Skeletal muscle tissue (tissue), 4 donors: Measurements from ENCODE around the gene CRYZL1. TPM values are rescaled to one million over a fixed set of nuclear protein-coding genes. Genes with fewer than 3 reads are reported as not detected.

Experiments
- H3K27ac ChIP-seq: one replicate; pipeline ENCODE4 v1.7.0; 2013; ENCODE audit warnings: mild to moderate bottlenecking, low read depth, low read length, inconsistent platforms
- H3K27me3 ChIP-seq, 3 donors: one replicate each; pipeline ENCODE4 v1.7.0; 2013; ENCODE audit warnings: low read length in 3 of 3; ENCODE audit not compliant: control insufficient read depth in 3 of 3, insufficient read depth in 3 of 3
- H3K36me3 ChIP-seq, 3 donors: one replicate each; pipeline ENCODE4 v1.7.0; 2013; ENCODE audit warnings: low read length in 3 of 3; ENCODE audit not compliant: control insufficient read depth in 3 of 3, insufficient read depth in 3 of 3
- H3K4me1 ChIP-seq, 3 donors: one replicate each; pipeline ENCODE4 v1.7.0; 2013; ENCODE audit warnings: low read length in 3 of 3, mild to moderate bottlenecking in 3 of 3; ENCODE audit not compliant: control insufficient read depth in 3 of 3, insufficient read depth in 3 of 3
- H3K4me3 ChIP-seq, 3 donors: one replicate each; pipeline ENCODE4 v1.7.0; 2013; ENCODE audit warnings: low read length in 3 of 3
- H3K9ac ChIP-seq, 3 donors: one replicate each; pipeline ENCODE4 v1.7.0; 2013; ENCODE audit warnings: low read length in 3 of 3, mild to moderate bottlenecking in 3 of 3, moderate library complexity in 2 of 3, low read depth in 1 of 3
- H3K9me3 ChIP-seq, 3 donors: one replicate each; pipeline ENCODE4 v1.7.0; 2013; ENCODE audit warnings: low read length in 3 of 3; ENCODE audit not compliant: control insufficient read depth in 3 of 3
- total RNA-seq: library from RNA; depleted of rRNA; stranded (reverse); fragments of >200 nt; gene quantifications from one replicate; pipeline ENCODE4 v1.2.3, GENCODE V29; 2014
- donor health status: Osteomylitis.

The CRYZL1 gene
- total RNA-seq, 1 donor from 2014 or later, result 35.5 TPM

DNA sequence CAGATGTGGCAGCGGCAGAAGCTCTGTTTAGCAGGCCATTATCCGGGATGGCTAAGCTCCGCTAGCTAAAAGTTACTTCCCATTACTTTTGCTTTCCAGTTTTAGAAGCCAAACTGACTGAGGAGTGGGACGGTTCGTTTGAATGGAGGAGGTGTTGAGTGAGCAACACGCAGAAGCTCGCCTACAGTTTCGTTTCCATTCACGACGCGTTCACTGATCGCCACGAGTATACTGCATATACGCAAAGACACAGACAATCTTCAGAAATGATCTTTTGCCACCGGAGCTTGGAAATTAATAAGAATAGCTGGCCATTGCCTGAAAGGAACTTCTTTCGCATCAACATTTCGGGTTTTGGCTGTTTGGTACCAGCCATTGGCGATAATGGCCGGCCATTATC is 84.1 kb downstream of the CRYZL1 start:
- H3K27ac ChIP-seq, result no peak overlapping the region
- H3K27me3 ChIP-seq, result no peaks in the 10 kb centered on the region
- peaks cover 6 to 8% (median 7%) of the 10 kb centered on the region in 3 donors for H3K4me1 ChIP-seq
- H3K4me3 ChIP-seq, result no peak overlapping the region
- H3K9ac ChIP-seq, result no peak overlapping the region
- H3K9me3 ChIP-seq, result no peaks in the 10 kb centered on the region
- peaks cover 50 to 75% (median 73%) of the 10 kb centered on the region in 3 donors for H3K36me3 ChIP-seq

DNA sequence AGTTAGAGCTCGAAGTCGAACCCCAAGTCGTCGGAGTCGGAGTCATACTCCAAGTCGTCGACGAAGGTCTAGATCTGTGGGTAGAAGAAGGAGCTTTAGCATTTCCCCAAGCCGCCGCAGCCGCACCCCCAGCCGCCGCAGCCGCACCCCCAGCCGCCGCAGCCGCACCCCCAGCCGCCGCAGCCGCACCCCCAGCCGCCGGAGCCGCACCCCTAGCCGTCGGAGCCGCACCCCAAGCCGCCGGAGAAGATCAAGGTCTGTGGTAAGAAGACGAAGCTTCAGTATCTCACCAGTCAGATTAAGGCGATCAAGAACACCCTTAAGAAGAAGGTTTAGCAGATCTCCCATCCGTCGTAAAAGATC is 86.6 kb downstream of the CRYZL1 start:
- no peak overlapping the region for H3K9ac ChIP-seq
- no peaks in the 10 kb centered on the region for H3K9me3 ChIP-seq
- H3K36me3 ChIP-seq, result peaks cover 70 to 86% (median 75%) of the 10 kb centered on the region in 3 donors
- no peaks in the 10 kb centered on the region for H3K27me3 ChIP-seq
- no peak overlapping the region for H3K4me3 ChIP-seq
- H3K4me1 ChIP-seq, result peaks cover 3 to 7% (median 3%) of the 10 kb centered on the region in 3 donors
- H3K27ac ChIP-seq, result no peak overlapping the region

DNA sequence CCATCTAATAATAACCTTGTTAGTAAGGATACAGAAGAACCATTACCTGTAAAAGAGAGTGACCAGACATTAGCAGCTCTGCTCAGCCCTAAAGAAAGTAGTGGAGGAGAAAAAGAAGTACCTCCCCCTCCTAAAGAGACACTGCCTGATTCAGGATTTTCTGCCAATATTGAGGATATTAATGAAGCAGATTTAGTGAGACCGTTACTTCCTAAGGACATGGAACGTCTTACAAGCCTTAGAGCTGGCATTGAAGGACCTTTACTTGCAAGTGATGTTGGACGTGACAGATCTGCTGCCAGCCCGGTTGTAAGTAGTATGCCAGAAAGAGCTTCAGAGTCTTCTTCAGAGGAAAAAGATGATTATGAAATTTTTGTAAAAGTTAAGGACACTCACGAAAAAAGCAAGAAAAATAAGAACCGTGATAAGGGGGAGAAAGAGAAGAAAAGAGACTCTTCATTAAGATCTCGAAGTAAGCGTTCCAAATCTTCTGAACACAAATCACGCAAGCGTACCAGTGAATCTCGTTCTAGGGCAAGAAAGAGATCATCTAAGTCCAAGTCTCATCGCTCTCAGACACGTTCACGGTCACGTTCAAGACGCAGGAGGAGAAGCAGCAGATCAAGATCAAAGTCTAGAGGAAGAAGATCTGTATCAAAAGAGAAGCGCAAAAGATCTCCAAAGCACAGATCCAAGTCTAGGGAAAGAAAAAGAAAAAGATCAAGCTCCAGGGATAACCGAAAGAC is 87.1 kb downstream of the CRYZL1 start:
- Histone ChIP-seq H3K27ac (no peak overlapping the region), H3K4me3 (no peak overlapping the region)

DNA sequence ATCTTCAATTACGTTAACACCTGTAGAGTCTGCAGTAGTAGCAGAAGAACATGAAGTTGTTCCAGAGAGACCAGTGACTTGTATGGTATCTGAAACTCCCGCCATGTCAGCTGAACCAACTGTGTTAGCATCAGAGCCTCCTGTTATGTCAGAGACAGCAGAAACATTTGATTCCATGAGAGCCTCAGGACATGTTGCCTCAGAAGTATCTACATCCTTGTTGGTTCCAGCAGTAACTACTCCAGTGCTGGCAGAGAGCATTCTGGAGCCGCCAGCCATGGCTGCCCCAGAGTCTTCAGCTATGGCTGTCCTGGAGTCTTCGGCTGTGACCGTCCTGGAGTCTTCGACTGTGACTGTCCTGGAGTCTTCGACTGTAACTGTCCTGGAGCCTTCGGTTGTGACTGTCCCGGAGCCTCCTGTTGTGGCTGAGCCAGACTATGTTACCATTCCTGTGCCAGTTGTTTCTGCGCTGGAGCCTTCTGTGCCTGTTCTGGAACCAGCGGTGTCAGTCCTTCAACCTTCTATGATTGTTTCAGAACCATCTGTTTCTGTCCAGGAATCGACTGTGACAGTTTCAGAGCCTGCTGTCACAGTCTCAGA is 88.4 kb downstream of the CRYZL1 start:
- Histone ChIP-seq H3K27ac (no peak overlapping the region), H3K9me3 (no peaks in the 10 kb centered on the region), H3K9ac (no peak overlapping the region), H3K36me3 (peaks cover 63 to 77% (median 66%) of the 10 kb centered on the region in 3 donors), H3K4me1 (peaks cover 0 to 4% (median 3%) of the 10 kb centered on the region in 3 donors), H3K27me3 (no peaks in the 10 kb centered on the region), H3K4me3 (no peak overlapping the region)

More for the DNA sequence above, 87.1 kb downstream of the CRYZL1 start:
- peaks cover 0 to 4% (median 0%) of the 10 kb centered on the region in 3 donors for H3K4me1 ChIP-seq
- no peaks in the 10 kb centered on the region for H3K27me3 ChIP-seq
- no peak overlapping the region for H3K9ac ChIP-seq
- H3K36me3 ChIP-seq, result peaks cover 69 to 86% (median 74%) of the 10 kb centered on the region in 3 donors
- H3K9me3 ChIP-seq, result no peaks in the 10 kb centered on the region

DNA sequence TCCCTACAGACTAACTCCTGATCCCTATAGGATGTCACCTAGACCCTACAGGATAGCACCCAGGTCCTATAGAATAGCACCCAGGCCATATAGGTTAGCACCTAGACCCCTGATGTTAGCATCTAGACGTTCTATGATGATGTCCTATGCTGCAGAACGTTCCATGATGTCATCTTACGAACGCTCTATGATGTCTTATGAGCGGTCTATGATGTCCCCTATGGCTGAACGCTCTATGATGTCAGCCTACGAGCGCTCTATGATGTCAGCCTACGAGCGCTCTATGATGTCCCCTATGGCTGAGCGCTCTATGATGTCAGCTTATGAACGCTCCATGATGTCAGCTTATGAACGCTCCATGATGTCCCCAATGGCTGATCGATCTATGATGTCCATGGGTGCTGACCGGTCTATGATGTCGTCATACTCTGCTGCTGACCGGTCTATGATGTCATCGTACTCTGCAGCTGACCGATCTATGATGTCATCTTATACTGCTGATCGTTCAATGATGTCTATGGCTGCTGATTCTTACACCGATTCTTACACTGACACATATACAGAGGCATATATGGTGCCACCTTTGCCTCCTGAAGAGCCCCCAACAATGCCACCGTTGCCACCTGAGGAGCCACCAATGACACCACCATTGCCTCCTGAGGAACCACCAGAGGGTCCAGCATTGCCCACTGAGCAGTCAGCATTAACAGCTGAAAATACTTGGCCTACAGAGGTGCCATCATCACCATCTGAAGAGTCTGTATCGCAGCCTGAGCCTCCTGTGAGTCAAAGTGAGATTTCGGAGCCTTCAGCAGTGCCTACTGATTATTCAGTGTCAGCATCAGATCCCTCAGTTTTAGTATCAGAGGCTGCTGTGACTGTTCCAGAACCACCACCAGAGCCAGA is 89.2 kb downstream of the CRYZL1 start:
- H3K4me1 ChIP-seq, result peaks cover 0 to 4% (median 3%) of the 10 kb centered on the region in 3 donors
- no peaks in the 10 kb centered on the region for H3K27me3 ChIP-seq
- H3K4me3 ChIP-seq, result no peak overlapping the region
- H3K9me3 ChIP-seq, result no peaks in the 10 kb centered on the region
- no peak overlapping the region for H3K27ac ChIP-seq
- H3K9ac ChIP-seq, result no peak overlapping the region
- H3K36me3 ChIP-seq, result peaks cover 59 to 69% (median 59%) of the 10 kb centered on the region in 3 donors

DNA sequence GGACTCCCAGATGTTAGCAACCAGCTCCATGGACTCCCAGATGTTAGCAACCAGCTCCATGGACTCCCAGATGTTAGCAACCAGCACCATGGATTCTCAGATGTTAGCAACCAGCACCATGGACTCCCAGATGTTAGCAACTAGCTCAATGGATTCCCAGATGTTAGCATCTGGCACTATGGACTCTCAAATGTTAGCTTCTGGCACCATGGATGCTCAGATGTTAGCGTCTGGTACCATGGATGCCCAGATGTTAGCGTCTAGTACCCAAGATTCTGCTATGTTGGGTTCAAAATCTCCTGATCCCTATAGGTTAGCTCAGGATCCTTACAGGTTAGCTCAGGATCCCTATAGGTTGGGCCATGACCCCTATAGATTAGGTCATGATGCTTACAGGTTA is 89.9 kb downstream of the CRYZL1 start:
- peaks cover 55 to 63% (median 59%) of the 10 kb centered on the region in 3 donors for H3K36me3 ChIP-seq
- no peak overlapping the region for H3K4me3 ChIP-seq
- no peaks in the 10 kb centered on the region for H3K9me3 ChIP-seq
- peaks cover 0 to 4% (median 3%) of the 10 kb centered on the region in 3 donors for H3K4me1 ChIP-seq
- H3K27me3 ChIP-seq, result no peaks in the 10 kb centered on the region
- H3K9ac ChIP-seq, result no peak overlapping the region
- H3K27ac ChIP-seq, result no peak overlapping the region

DNA sequence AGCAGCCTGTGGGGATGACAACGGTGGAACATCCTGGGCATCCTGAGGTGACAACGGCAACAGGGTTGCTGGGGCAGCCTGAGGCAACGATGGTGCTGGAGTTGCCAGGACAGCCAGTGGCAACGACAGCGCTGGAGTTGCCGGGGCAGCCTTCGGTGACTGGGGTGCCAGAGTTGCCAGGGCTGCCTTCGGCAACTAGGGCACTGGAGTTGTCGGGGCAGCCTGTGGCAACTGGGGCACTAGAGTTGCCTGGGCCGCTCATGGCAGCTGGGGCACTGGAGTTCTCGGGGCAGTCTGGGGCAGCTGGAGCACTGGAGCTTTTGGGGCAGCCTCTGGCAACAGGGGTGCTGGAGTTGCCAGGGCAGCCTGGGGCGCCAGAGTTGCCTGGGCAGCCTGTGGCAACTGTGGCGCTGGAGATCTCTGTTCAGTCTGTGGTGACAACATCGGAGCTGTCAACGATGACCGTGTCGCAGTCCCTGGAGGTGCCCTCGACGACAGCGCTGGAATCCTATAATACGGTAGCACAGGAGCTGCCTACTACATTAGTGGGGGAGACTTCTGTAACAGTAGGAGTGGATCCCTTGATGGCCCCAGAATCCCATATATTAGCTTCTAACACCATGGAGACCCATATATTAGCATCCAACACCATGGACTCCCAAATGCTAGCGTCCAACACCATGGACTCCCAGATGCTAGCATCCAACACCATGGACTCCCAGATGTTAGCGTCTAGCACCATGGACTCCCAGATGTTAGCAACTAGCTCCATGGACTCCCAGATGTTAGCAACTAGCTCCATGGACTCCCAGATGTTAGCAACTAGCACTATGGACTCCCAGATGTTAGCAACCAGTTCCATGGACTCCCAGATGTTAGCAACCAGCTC is 90.5 kb downstream of the CRYZL1 start:
- no peak overlapping the region for H3K9ac ChIP-seq
- no peaks in the 10 kb centered on the region for H3K9me3 ChIP-seq
- peaks cover 53 to 59% (median 56%) of the 10 kb centered on the region in 3 donors for H3K36me3 ChIP-seq
- no peak overlapping the region for H3K27ac ChIP-seq
- H3K4me1 ChIP-seq, result peaks cover 0 to 3% (median 2%) of the 10 kb centered on the region in 3 donors
- no peak overlapping the region for H3K4me3 ChIP-seq
- no peaks in the 10 kb centered on the region for H3K27me3 ChIP-seq

DNA sequence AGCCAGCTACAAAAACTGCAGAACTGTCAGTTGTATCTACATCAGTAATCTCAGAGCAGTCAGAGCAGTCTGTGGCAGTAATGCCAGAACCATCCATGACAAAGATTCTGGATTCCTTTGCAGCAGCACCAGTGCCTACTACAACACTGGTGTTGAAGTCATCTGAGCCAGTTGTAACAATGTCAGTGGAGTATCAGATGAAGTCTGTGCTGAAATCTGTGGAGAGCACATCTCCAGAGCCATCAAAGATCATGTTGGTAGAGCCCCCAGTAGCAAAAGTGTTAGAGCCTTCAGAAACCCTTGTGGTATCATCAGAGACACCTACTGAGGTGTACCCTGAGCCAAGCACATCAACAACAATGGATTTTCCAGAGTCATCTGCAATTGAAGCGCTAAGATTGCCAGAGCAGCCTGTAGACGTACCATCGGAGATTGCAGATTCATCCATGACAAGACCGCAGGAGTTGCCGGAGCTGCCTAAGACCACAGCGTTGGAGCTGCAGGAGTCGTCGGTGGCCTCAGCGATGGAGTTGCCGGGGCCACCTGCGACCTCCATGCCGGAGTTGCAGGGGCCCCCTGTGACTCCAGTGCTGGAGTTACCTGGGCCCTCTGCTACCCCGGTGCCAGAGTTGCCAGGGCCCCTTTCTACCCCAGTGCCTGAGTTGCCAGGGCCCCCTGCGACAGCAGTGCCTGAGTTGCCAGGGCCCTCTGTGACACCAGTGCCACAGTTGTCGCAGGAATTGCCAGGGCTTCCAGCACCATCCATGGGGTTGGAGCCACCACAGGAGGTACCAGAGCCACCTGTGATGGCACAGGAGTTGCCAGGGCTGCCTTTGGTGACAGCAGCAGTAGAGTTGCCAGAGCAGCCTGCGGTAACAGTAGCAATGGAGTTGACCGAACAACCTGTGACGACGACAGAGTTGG is 91.4 kb downstream of the CRYZL1 start:
- no peak overlapping the region for H3K27ac ChIP-seq
- no peak overlapping the region for H3K4me3 ChIP-seq
- H3K9me3 ChIP-seq, result no peaks in the 10 kb centered on the region
- H3K9ac ChIP-seq, result no peak overlapping the region
- H3K4me1 ChIP-seq, result peaks cover 0 to 11% (median 6%) of the 10 kb centered on the region in 3 donors
- H3K27me3 ChIP-seq, result no peaks in the 10 kb centered on the region
- peaks cover 52 to 58% (median 56%) of the 10 kb centered on the region in 3 donors for H3K36me3 ChIP-seq
